Stimulated activated CD4-positive, alpha-beta T cell treated with anti-CD3 and anti-CD28 coated beads, Interleukin-4, amount 100 ng/mL, for 24 hours (primary cell): Measurements from ENCODE around the gene GABRP.
"Not testable (repeated sequence)": the region's sequence is repeated elsewhere in the genome, so short reads cannot be mapped to it uniquely, and the experiment has no call there.

ENCODE experiments used
- DNase-seq: peaks from one replicate; pipeline ENCODE4 v3.0.0-alpha.2; 2020

Gene GABRP

DNA sequence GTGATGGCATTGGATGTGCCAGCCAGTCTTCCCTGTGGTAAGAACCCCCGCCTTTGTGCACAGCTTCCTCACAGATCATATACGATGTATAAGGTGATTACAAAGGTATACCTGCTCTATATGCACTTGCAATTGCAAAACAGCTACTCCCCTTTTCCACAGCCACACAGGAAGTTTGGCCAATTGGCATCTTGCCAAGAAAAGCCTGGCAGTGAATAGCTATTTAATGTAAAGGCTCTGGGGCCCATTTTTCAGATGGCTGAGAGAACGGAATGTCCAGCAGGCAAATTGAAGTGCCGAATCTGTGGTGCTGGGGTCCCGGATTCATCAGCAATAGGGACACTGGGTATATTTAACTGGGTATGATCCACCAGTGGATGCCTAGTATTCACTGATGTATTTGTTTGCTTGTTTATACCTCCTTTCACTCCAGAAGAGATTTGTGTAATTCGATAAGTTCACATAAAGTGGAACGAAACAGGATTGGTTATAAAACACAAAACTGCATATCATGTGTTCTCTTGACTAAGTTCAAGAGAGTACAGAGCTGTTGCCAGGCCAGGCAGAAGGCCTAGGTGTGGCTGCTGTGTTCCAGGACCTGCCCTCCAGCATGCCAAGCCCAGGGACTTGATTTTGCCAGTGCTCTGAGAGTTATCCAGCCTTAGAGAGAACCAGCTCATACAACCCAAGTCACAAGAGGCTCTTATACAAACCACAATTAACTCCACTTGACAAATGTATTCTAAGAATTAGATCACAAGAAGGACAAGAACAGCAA, 27.7 kb upstream of the GABRP start:
- no peak for DNase-seq

DNA sequence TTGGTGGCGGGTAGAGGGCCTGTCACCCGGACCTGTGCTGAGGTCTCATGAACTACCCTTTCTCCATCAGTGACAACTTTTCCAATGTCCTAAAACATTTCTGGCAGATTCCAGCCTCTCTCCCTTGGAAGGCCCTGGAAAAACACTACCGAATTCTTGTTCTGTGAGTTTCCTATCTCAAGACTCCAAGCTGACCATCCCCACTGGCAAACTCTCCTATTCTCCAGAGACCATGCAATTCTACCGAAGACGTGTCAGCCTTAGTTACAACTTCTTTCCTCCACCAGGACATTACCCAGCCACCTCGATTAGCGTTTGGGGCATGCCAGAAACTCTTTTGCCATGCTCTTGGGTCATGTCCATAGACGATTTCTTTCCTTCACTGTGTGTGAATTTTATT, 26.8 kb upstream of the GABRP start:
- DNase-seq: no peak

- DNase-seq: no peak
Measured at GRCh38 chr5:170757182-170757601, 26.3 kb upstream of the GABRP start.

DNA sequence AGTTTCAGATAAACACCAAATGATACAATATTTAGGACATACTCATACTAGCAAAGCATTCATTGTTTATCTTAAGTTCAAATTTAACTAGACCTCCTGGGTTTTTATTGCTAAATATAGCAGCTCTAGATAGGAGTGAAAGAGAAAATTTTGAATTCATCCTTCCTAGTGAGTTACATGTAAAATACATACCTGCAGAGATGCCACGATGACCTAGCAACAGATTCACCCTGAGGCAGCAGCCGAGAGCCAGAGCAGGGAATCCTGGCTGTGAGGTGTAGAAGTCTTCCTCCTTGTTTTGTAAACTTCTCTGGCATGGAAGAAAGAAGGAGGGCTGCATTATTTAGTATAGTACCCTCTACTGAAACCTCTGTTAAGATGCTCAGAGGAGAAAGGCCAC, 25.9 kb upstream of the GABRP start:
- no peak for DNase-seq

- no peak for DNase-seq
Measured at GRCh38 chr5:170758481-170758880, 25.0 kb upstream of the GABRP start.

GRCh38 chr5:170760113-170760512, 23.4 kb upstream of the GABRP start:
- no peak for DNase-seq

DNA sequence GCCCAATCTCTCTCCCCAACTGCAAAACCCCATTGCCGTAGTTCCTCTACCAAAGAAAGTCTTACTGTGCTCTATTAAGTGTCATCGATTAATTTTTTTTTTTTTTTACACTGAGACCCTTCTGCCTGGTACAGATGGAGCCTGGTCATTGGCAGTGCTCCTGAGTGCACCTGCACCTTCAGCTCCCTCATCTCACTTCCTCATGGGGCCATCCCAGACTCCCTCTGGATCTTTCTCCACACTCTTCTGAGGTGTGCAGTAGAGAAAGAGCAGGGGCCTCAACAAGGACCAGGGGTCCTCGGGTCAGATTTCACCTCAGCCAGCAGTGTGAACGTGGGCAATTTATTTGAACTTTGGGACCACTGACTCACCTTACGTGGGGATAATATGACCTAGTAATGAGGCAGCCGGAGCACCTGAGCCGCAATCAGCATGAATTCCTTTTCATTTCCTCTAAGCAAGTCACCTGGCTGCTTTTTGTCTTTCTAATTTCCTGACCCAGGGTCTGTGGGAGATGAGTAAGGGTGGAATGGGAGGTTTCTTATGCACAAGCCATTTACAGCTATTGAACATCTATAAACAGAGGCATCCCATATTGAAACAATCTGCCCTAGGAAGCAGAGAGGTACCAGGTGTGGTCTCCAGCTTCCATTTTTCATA, 22.3 kb upstream of the GABRP start:
- no peak for DNase-seq

- no peak for DNase-seq
Measured at GRCh38 chr5:170761708-170762066, 21.8 kb upstream of the GABRP start.

DNA sequence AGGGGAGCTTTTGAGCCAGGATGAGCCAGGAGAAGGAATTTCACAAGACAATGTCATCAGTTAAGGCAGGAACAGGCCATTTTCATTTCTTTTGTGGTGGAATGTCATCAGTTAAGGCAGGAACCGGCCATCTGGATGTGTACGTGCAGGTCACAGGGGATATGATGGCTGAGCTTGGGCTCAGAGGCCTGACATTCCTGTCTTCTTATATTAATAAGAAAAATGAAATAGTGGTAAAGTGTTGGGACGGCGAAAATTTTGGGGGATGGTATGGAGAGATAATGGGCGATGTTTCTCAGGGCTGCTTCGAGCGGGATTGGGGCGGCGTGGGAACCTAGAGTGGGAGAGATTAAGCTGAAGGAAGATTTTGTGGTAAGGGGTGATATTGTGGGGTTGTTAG, 21.2 kb upstream of the GABRP start:
- not testable (repeated sequence) for DNase-seq

GRCh38 chr5:170765868-170766267, 17.7 kb upstream of the GABRP start:
- DNase-seq: not testable (repeated sequence)

GRCh38 chr5:170769246-170769645, 14.3 kb upstream of the GABRP start:
- DNase-seq: no peak

- DNase-seq: no peak
Measured at GRCh38 chr5:170769898-170770416, 13.6 kb upstream of the GABRP start.

- DNase-seq: no peak
Measured at GRCh38 chr5:170771496-170771895, 12.0 kb upstream of the GABRP start.

- no peak for DNase-seq
Measured at GRCh38 chr5:170773024-170773985, 10.2 kb upstream of the GABRP start.

DNA sequence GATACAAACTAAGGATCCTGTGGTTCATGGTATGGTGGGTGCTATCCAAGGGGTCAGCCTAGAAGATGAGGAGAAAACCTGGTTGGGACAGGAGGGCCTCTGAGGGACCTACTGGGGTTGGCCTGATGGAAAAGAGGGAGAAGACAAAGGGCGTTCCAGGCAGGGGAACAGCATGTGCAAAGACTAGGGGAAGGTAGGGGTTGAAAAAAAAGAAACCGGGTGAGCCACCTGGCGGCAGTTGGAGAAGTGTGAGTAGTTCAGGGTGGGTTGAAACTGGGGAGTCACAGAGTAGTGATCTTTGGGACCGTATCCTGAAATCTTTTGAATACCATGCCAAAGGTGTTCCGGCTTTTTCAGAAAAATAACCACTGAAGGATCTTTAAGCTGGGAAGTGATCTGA, 8.7 kb upstream of the GABRP start:
- no peak for DNase-seq

- no peak for DNase-seq
Measured at GRCh38 chr5:170781946-170782345, 1.6 kb upstream of the GABRP start.

GRCh38 chr5:170782438-170782837, 1.1 kb upstream of the GABRP start:
- no peak for DNase-seq

GRCh38 chr5:170785416-170785815, 1.9 kb downstream of the GABRP start:
- DNase-seq: no peak

DNA sequence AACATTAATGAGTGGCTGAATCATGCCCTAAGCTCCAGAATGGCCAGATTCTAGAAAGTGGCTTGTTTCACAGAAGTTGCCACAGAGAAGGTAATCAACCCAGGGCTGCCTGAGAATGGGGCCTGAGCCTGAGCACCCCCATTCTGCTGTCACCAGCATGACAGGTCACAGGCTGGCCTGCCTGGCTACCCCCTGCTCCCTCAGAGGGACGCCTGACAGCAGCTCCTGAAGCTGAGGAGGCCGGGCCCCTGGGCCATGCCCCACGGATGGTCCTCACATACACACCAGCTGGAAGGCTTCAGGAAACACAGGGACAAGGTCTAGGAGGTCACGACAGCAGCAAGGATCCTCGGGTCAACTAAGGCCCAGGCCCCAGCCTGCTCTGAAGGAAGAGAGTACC, 3.7 kb downstream of the GABRP start:
- no peak for DNase-seq

- DNase-seq: no peak
Measured at GRCh38 chr5:170788626-170789304, 5.2 kb downstream of the GABRP start.

DNA sequence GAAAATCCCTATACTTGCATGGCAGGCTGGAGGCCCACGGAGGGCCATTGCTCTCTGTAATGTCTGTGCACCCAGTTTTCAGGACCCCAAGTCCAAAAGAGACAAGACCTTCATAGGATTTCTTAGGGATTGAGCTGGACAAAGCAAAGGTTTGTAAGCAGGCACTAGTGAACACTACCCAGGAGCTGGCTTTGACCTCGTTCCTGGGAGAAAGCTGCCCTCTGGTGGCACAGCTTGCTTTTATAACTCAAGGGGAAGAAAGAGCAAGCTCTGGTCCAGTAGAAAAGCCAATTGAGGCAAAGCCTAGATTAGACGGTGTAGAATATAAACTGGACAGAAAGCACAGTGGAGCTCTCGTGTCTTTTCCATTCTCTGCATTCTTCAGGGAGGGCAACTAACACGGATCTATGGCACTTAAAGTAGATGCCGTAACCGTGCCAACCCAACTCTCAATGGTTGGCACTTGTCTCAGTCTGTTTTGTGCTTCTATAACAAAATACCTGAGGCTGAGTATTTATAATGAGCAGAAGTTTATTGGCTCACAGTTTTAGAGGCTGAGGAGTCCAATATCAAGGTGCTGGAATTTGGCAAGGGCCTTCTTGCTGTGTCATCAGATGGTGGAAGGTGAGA, 7.9 kb downstream of the GABRP start:
- no peak for DNase-seq

GRCh38 chr5:170792878-170793277, 9.4 kb downstream of the GABRP start:
- no peak for DNase-seq
